Measurements from ENCODE around the gene CLEC4M.
"Not testable (repeated sequence)": the region's sequence is repeated elsewhere in the genome, so short reads cannot be mapped to it uniquely, and the experiment has no call there.

The CLEC4M gene

GRCh38 chr19:7742575-7742974 is 20.5 kb upstream of the CLEC4M start:
- DNase-seq = peak in 1 of 14 donors; percentile 86

GRCh38 chr19:7742991-7743390 is 20.1 kb upstream of the CLEC4M start:
- DNase-seq = peak in 1 of 14 donors; percentile 71

GRCh38 chr19:7743425-7743841 is 19.6 kb upstream of the CLEC4M start:
- DNase-seq = no peak

- no peak for DNase-seq
Measured at GRCh38 chr19:7744199-7744786, 18.8 kb upstream of the CLEC4M start.

GRCh38 chr19:7744871-7745650 is 18.0 kb upstream of the CLEC4M start:
- DNase-seq = no peak

- not testable (repeated sequence) for DNase-seq
Measured at GRCh38 chr19:7746306-7746705, 16.7 kb upstream of the CLEC4M start.

GRCh38 chr19:7746903-7747884 is 15.8 kb upstream of the CLEC4M start, which contains the start of gene CD209:
CD209 (minus strand) TSS chr19:7747534; CDS start chr19:7747511, 23 bp downstream.
- no peak for DNase-seq

- DNase-seq = no peak
Measured at GRCh38 chr19:7748171-7748570, 14.9 kb upstream of the CLEC4M start.

- no peak for DNase-seq
Measured at GRCh38 chr19:7748756-7749155, 14.3 kb upstream of the CLEC4M start.

GRCh38 chr19:7751157-7751783 is 11.8 kb upstream of the CLEC4M start:
- DNase-seq = no peak

- no peak for DNase-seq
Measured at GRCh38 chr19:7756258-7756657, 6.8 kb upstream of the CLEC4M start.

- no peak for DNase-seq
Measured at GRCh38 chr19:7757358-7757757, 5.7 kb upstream of the CLEC4M start.

- no peak for DNase-seq
Measured at GRCh38 chr19:7759156-7759555, 3.9 kb upstream of the CLEC4M start.

GRCh38 chr19:7763696-7764095 is 653 bp downstream of the CLEC4M start:
- no peak for DNase-seq

- DNase-seq = not testable (repeated sequence)
Measured at GRCh38 chr19:7764157-7764556, 1.1 kb downstream of the CLEC4M start.

GRCh38 chr19:7765043-7765442 is 2.0 kb downstream of the CLEC4M start:
- not testable (repeated sequence) for DNase-seq

- no peak for DNase-seq
Measured at GRCh38 chr19:7766535-7766934, 3.5 kb downstream of the CLEC4M start.

GRCh38 chr19:7767487-7767886 is 4.4 kb downstream of the CLEC4M start:
- DNase-seq = no peak

GRCh38 chr19:7769171-7769570 is 6.1 kb downstream of the CLEC4M start:
- DNase-seq = no peak

- no peak for DNase-seq
Measured at GRCh38 chr19:7771072-7771471, 8.0 kb downstream of the CLEC4M start.

GRCh38 chr19:7772752-7773291 is 9.8 kb downstream of the CLEC4M start:
- DNase-seq = no peak

- no peak for DNase-seq
Measured at GRCh38 chr19:7773841-7774240, 10.8 kb downstream of the CLEC4M start.
